Activated CD4-positive, alpha-beta T cell treated with anti-CD3 and anti-CD28 coated beads for 36 hours (primary cell): ENCODE measurements around the gene CYRIA. TPM values are rescaled to one million over a fixed set of nuclear protein-coding genes. Genes with fewer than 3 reads are reported as not detected.

ENCODE experiments used
- ATAC-seq: fragments of 200-7000 bp; cut with Tn5 transposase; one replicate; pipeline ENCODE4 v1.10.0; 2021; ENCODE audit warnings: mild to moderate bottlenecking, moderate library complexity
- CTCF ChIA-PET: fragments of 350-600 bp; sonication (Branson Sonifier 250); formaldehyde crosslinking; loops from one replicate; lab custom pipeline; 2021; ENCODE audit warnings: antibody characterized with exemption; lab: Charles Lee
- POLR2A ChIA-PET: fragments of 350-600 bp; sonication (Branson Sonifier 250); formaldehyde crosslinking; loops from one replicate; lab custom pipeline; 2021; ENCODE audit warnings: antibody characterized with exemption, inconsistent platforms; lab: Charles Lee
- DNase-seq: peaks from one replicate; pipeline ENCODE4 v3.0.0-alpha.2; 2020
- H3K27ac Mint-ChIP-seq: one replicate; pipeline ENCODE4 v1.8.0; 2021; ENCODE audit warnings: mixed read lengths
- H3K27me3 Mint-ChIP-seq: one replicate; pipeline ENCODE4 v1.8.0; 2021; ENCODE audit warnings: mixed read lengths
- H3K36me3 Mint-ChIP-seq: one replicate; pipeline ENCODE4 v1.8.0; 2021; ENCODE audit warnings: low read depth, mixed read lengths
- H3K4me1 Mint-ChIP-seq: one replicate; pipeline ENCODE4 v1.8.0; 2021; ENCODE audit warnings: mixed read lengths
- H3K4me3 Mint-ChIP-seq: one replicate; pipeline ENCODE4 v1.8.0; 2021; ENCODE audit warnings: mild to moderate bottlenecking, moderate library complexity, mixed read lengths
- H3K9me3 Mint-ChIP-seq: one replicate; pipeline ENCODE4 v1.8.0; 2021; ENCODE audit warnings: low read depth, mixed read lengths
- intact Hi-C, 2 experiments: fragments of 100-400 bp; cut with DNase I in 1 of 2; cut with micrococcal nuclease in 1 of 2; formaldehyde crosslinking; loops; one replicate each; pipeline versions ENCODE4 v1.14.2 to v1.15.1; 2022 to 2024; cut with DNase I, micrococcal nuclease
- total RNA-seq, 2 experiments: library from RNA; stranded (reverse); gene quantifications; one replicate each; pipeline ENCODE4 v1.2.3, GENCODE V29; 2021

Gene CYRIA
- total RNA-seq, 2 experiments from 2014 or later, result 2.5 to 2.8 TPM

- ChIA-PET POLR2A (interaction anchor here (0.6 kb wide), 1 partner anchor 21 kb away, joined by 4 read pairs; no protein-coding TSS in a partner anchor), CTCF (interaction anchor here (0.6 to 1.2 kb wide), 2 partner anchors 19 to 264 kb away, joined by 3 read pairs; no protein-coding TSS in a partner anchor)
- Mint-ChIP-seq H3K27me3 (peaks cover 3% of the 10 kb centered on the region), H3K36me3 (no peaks in the 10 kb centered on the region), H3K27ac (no peak overlapping the region), H3K4me1 (peaks cover 17% of the 10 kb centered on the region), H3K4me3 (no peak overlapping the region), H3K9me3 (no peaks in the 10 kb centered on the region)
- ATAC-seq (no peak), DNase-seq (no peak)
- intact Hi-C loops, result no loop called here
These were observed 28.3 kb downstream of the CYRIA start for GRCh38 chr2:16637304-16637703.

- Mint-ChIP-seq H3K27ac (no peak overlapping the region), H3K4me3 (no peak overlapping the region), H3K4me1 (peaks cover 17% of the 10 kb centered on the region), H3K36me3 (no peaks in the 10 kb centered on the region), H3K9me3 (no peaks in the 10 kb centered on the region), H3K27me3 (peaks cover 5% of the 10 kb centered on the region)
- POLR2A ChIA-PET, result no interaction called here
- CTCF ChIA-PET, result interaction anchor here (0.8 to 1.2 kb wide), 2 partner anchors 18 to 136 kb away, joined by 3 read pairs; no protein-coding TSS in a partner anchor
- no peak for ATAC-seq
- intact Hi-C loops, result no loop called here
- no peak for DNase-seq
These were observed 29.6 kb downstream of the CYRIA start for GRCh38 chr2:16635791-16636699.

GRCh38 chr2:16633621-16634430 is 31.8 kb downstream of the CYRIA start:
- POLR2A ChIA-PET, result no interaction called here
- Mint-ChIP-seq H3K4me1 (peaks cover 15% of the 10 kb centered on the region), H3K9me3 (no peaks in the 10 kb centered on the region), H3K4me3 (no peak overlapping the region), H3K27me3 (peaks cover 5% of the 10 kb centered on the region), H3K27ac (no peak overlapping the region), H3K36me3 (no peaks in the 10 kb centered on the region)
- ATAC-seq, result peak; percentile 60
- CTCF ChIA-PET, result interaction anchor here (1.2 kb wide), 1 partner anchor 30 kb away, joined by 3 read pairs; no protein-coding TSS in a partner anchor
- DNase-seq, result peak; percentile 26
- intact Hi-C loops, result no loop called here

- ATAC-seq, result no peak
- CTCF ChIA-PET, result no interaction called here
- H3K9me3 Mint-ChIP-seq, result no peaks in the 10 kb centered on the region
- no peak overlapping the region for H3K4me3 Mint-ChIP-seq
- POLR2A ChIA-PET, result no interaction called here
- no peaks in the 10 kb centered on the region for H3K36me3 Mint-ChIP-seq
- intact Hi-C loops, result no loop called here
- H3K4me1 Mint-ChIP-seq, result peaks cover 7% of the 10 kb centered on the region
- DNase-seq, result no peak
- H3K27me3 Mint-ChIP-seq, result peaks cover 5% of the 10 kb centered on the region
- no peak overlapping the region for H3K27ac Mint-ChIP-seq
These were observed 33.0 kb downstream of the CYRIA start for GRCh38 chr2:16632598-16632997.

- no peak overlapping the region for H3K27ac Mint-ChIP-seq
- H3K4me1 Mint-ChIP-seq, result peaks cover 15% of the 10 kb centered on the region
- ChIA-PET CTCF (interaction anchor here (1.0 to 1.4 kb wide), 3 partner anchors 8 to 22 kb away, joined by 3 to 6 read pairs (median 4); no protein-coding TSS in a partner anchor), POLR2A (no interaction called here)
- ATAC-seq (no peak), DNase-seq (peak; percentile 17)
- H3K4me3 Mint-ChIP-seq, result no peak overlapping the region
- no peaks in the 10 kb centered on the region for H3K36me3 Mint-ChIP-seq
- H3K9me3 Mint-ChIP-seq, result no peaks in the 10 kb centered on the region
- peaks cover 5% of the 10 kb centered on the region for H3K27me3 Mint-ChIP-seq
- intact Hi-C loops, result no loop called here
These were observed 35.2 kb downstream of the CYRIA start for GRCh38 chr2:16630463-16630862.

GRCh38 chr2:16629770-16630169 is 35.9 kb downstream of the CYRIA start:
- CTCF ChIA-PET, result interaction anchor here (1.1 kb wide), 1 partner anchor 10 kb away, joined by 3 read pairs; no protein-coding TSS in a partner anchor

GRCh38 chr2:16629044-16629443 is 36.6 kb downstream of the CYRIA start:
- intact Hi-C loops, result no loop called here
- CTCF ChIA-PET, result no interaction called here

More at GRCh38 chr2:16629770-16630169, 35.9 kb downstream of the CYRIA start:
- ATAC-seq, result no peak
- no peaks in the 10 kb centered on the region for H3K36me3 Mint-ChIP-seq
- no peak overlapping the region for H3K4me3 Mint-ChIP-seq
- no peak overlapping the region for H3K27ac Mint-ChIP-seq
- POLR2A ChIA-PET, result no interaction called here
- intact Hi-C loops, result no loop called here
- DNase-seq, result no peak
- H3K9me3 Mint-ChIP-seq, result no peaks in the 10 kb centered on the region
- peaks cover 5% of the 10 kb centered on the region for H3K27me3 Mint-ChIP-seq
- peaks cover 22% of the 10 kb centered on the region for H3K4me1 Mint-ChIP-seq

GRCh38 chr2:16628314-16628713 is 37.3 kb downstream of the CYRIA start:
- intact Hi-C loops, result no loop called here
- Mint-ChIP-seq H3K27me3 (peaks cover 2% of the 10 kb centered on the region), H3K27ac (no peak overlapping the region), H3K4me1 (peaks cover 32% of the 10 kb centered on the region), H3K36me3 (no peaks in the 10 kb centered on the region), H3K4me3 (no peak overlapping the region), H3K9me3 (no peaks in the 10 kb centered on the region)
- POLR2A ChIA-PET, result no interaction called here
- no peak for DNase-seq
- CTCF ChIA-PET, result interaction anchor here (1.1 to 1.3 kb wide), 2 partner anchors 15 to 129 kb away, joined by 3 read pairs; no protein-coding TSS in a partner anchor
- ATAC-seq, result peak; percentile 67

More at GRCh38 chr2:16629044-16629443, 36.6 kb downstream of the CYRIA start:
- Mint-ChIP-seq H3K4me1 (peaks cover 27% of the 10 kb centered on the region), H3K4me3 (no peak overlapping the region), H3K9me3 (no peaks in the 10 kb centered on the region), H3K27me3 (peaks cover 5% of the 10 kb centered on the region), H3K36me3 (no peaks in the 10 kb centered on the region), H3K27ac (no peak overlapping the region)
- ATAC-seq (no peak), DNase-seq (no peak)
- POLR2A ChIA-PET, result no interaction called here

GRCh38 chr2:16626997-16627605 is 38.5 kb downstream of the CYRIA start:
- intact Hi-C loops, result no loop called here
- POLR2A ChIA-PET, result no interaction called here
- Mint-ChIP-seq H3K36me3 (no peaks in the 10 kb centered on the region), H3K27me3 (peaks cover 2% of the 10 kb centered on the region), H3K4me3 (no peak overlapping the region), H3K27ac (no peak overlapping the region), H3K9me3 (no peaks in the 10 kb centered on the region), H3K4me1 (peaks cover 44% of the 10 kb centered on the region)
- DNase-seq (no peak), ATAC-seq (no peak)
- CTCF ChIA-PET, result interaction anchor here (1.3 kb wide), 1 partner anchor 130 kb away, joined by 3 read pairs; no protein-coding TSS in a partner anchor

GRCh38 chr2:16626497-16626896 is 39.1 kb downstream of the CYRIA start:
- Mint-ChIP-seq H3K36me3 (no peaks in the 10 kb centered on the region), H3K9me3 (no peaks in the 10 kb centered on the region), H3K4me1 (peaks cover 50% of the 10 kb centered on the region), H3K27ac (no peak overlapping the region), H3K4me3 (no peak overlapping the region), H3K27me3 (peaks cover 2% of the 10 kb centered on the region)
- intact Hi-C loops, result no loop called here
- ChIA-PET POLR2A (no interaction called here), CTCF (no interaction called here)
- no peak for ATAC-seq
- no peak for DNase-seq

GRCh38 chr2:16625759-16626158 is 39.9 kb downstream of the CYRIA start:
- Mint-ChIP-seq H3K4me3 (no peak overlapping the region), H3K27ac (no peak overlapping the region), H3K4me1 (peaks cover 50% of the 10 kb centered on the region), H3K36me3 (no peaks in the 10 kb centered on the region), H3K27me3 (no peaks in the 10 kb centered on the region), H3K9me3 (no peaks in the 10 kb centered on the region)
- ATAC-seq (no peak), DNase-seq (no peak)
- ChIA-PET POLR2A (no interaction called here), CTCF (no interaction called here)
- intact Hi-C loops, result no loop called here
